ENCODE results near the gene ZNF14.
"Not testable (repeated sequence)": the region's sequence is repeated elsewhere in the genome, so short reads cannot be mapped to it uniquely, and the experiment has no call there.

ZNF14 gene

GRCh38 chr19:19746286-19747213 lies 13.6 kb upstream of the ZNF14 start:
- no peak for DNase-seq (ENCODE audit: low read depth)

GRCh38 chr19:19745496-19746285 lies 12.8 kb upstream of the ZNF14 start:
- no peak for DNase-seq (ENCODE audit: low read depth)

- no peak for DNase-seq (ENCODE audit: low read depth)
Observed at GRCh38 chr19:19744641-19745040, 11.7 kb upstream of the ZNF14 start.

- not testable (repeated sequence) for DNase-seq (ENCODE audit: low read depth)
Observed at GRCh38 chr19:19743921-19744320, 11.0 kb upstream of the ZNF14 start.

GRCh38 chr19:19743176-19743575 lies 10.3 kb upstream of the ZNF14 start:
- no peak for DNase-seq (ENCODE audit: low read depth)

- DNase-seq (ENCODE audit: low read depth) = no peak
Observed at GRCh38 chr19:19742773-19743172, 9.9 kb upstream of the ZNF14 start.

- no peak for DNase-seq (ENCODE audit: low read depth)
Observed at GRCh38 chr19:19741184-19741583, 8.3 kb upstream of the ZNF14 start.

GRCh38 chr19:19740755-19741154 lies 7.8 kb upstream of the ZNF14 start:
- DNase-seq (ENCODE audit: low read depth) = no peak

- DNase-seq (ENCODE audit: low read depth) = no peak
Observed at GRCh38 chr19:19738564-19738963, 5.7 kb upstream of the ZNF14 start.

- no peak for DNase-seq (ENCODE audit: low read depth)
Observed at GRCh38 chr19:19737559-19738332, 4.8 kb upstream of the ZNF14 start.

GRCh38 chr19:19721896-19722295 lies 11.0 kb downstream of the ZNF14 start:
- no peak for DNase-seq (ENCODE audit: low read depth)

- DNase-seq (ENCODE audit: low read depth) = no peak
Observed at GRCh38 chr19:19719798-19720197, 13.1 kb downstream of the ZNF14 start.

GRCh38 chr19:19711934-19712828 lies 20.7 kb downstream of the ZNF14 start:
- DNase-seq (ENCODE audit: low read depth) = no peak

GRCh38 chr19:19711306-19711933 lies 21.5 kb downstream of the ZNF14 start:
- no peak for DNase-seq (ENCODE audit: low read depth)

GRCh38 chr19:19710506-19710905 lies 22.4 kb downstream of the ZNF14 start:
- no peak for DNase-seq (ENCODE audit: low read depth)

GRCh38 chr19:19704836-19705235 lies 28.1 kb downstream of the ZNF14 start:
- no peak for DNase-seq (ENCODE audit: low read depth)

- not testable (repeated sequence) for DNase-seq (ENCODE audit: low read depth)
Observed at GRCh38 chr19:19700493-19700892, 32.4 kb downstream of the ZNF14 start.

- no peak for DNase-seq (ENCODE audit: low read depth)
Observed at GRCh38 chr19:19697589-19697988, 35.3 kb downstream of the ZNF14 start.

- no peak for DNase-seq (ENCODE audit: low read depth)
Observed at GRCh38 chr19:19696386-19696785, 36.5 kb downstream of the ZNF14 start.

GRCh38 chr19:19691683-19692082 lies 41.2 kb downstream of the ZNF14 start:
- DNase-seq (ENCODE audit: low read depth) = no peak

GRCh38 chr19:19689023-19689422 lies 43.9 kb downstream of the ZNF14 start:
- not testable (repeated sequence) for DNase-seq (ENCODE audit: low read depth)

Measured in activated T-cell treated with anti-CD3 and anti-CD28 coated beads for 48 hours (primary cell).